CD4-positive, CD25-positive, alpha-beta regulatory T cell (primary cell): ENCODE measurements around the gene MEGF8. TPM values are rescaled to one million over a fixed set of nuclear protein-coding genes. Genes with fewer than 3 reads are reported as not detected.

Source experiments
- ATAC-seq, 2 donors: fragments of 150-1000 bp; cut with Tn5 transposase; one replicate each; pipeline ENCODE4 v1.10.0; 2021; ENCODE audit warnings: low read depth in 2 of 2, moderate number of reproducible peaks in 2 of 2, moderate library complexity in 1 of 2
- DNase-seq, 3 donors: peaks; one replicate each; pipeline versions ENCODE4 v3.0.0 to v3.0.0-alpha.2; 2012 to 2022; ENCODE audit warnings: mixed read lengths in 1 of 3
- H3K27ac ChIP-seq: one replicate; pipeline ENCODE4 v1.7.0; 2013; ENCODE audit warnings: mild to moderate bottlenecking, low read length; ENCODE audit not compliant: insufficient read depth, poor library complexity, severe bottlenecking
- H3K27me3 ChIP-seq: one replicate; pipeline ENCODE4 v1.7.0; 2013; ENCODE audit warnings: low read length; ENCODE audit not compliant: control insufficient read depth, insufficient read depth
- H3K36me3 ChIP-seq: one replicate; pipeline ENCODE4 v1.7.0; 2013; ENCODE audit warnings: mild to moderate bottlenecking, low read length, moderate library complexity; ENCODE audit not compliant: control insufficient read depth, insufficient read depth
- H3K4me1 ChIP-seq: 2 replicates; pipeline ENCODE4 v1.7.0; 2013; ENCODE audit warnings: mild to moderate bottlenecking, low read length; ENCODE audit not compliant: insufficient read depth, control insufficient read depth, poor library complexity, severe bottlenecking
- H3K4me3 ChIP-seq: one replicate; pipeline ENCODE4 v1.7.0; 2013; ENCODE audit warnings: low read depth, mild to moderate bottlenecking, low read length, moderate library complexity
- H3K9me3 ChIP-seq, 2 experiments: 1 replicate in 1 of 2; 2 replicates in 1 of 2; pipeline ENCODE4 v1.7.0; 2013; ENCODE audit warnings: low read length in 2 of 2, mild to moderate bottlenecking in 1 of 2, moderate library complexity in 1 of 2; ENCODE audit not compliant: control insufficient read depth in 2 of 2
- H3K27ac Mint-ChIP-seq, 3 donors: one replicate each; pipeline ENCODE4 v1.8.0; 2020 to 2022; ENCODE audit warnings: mild to moderate bottlenecking in 3 of 3, mixed read lengths in 3 of 3, moderate library complexity in 2 of 3
- H3K27me3 Mint-ChIP-seq: one replicate; pipeline ENCODE4 v1.8.0; 2022; ENCODE audit warnings: mild to moderate bottlenecking, mixed read lengths
- H3K36me3 Mint-ChIP-seq: one replicate; pipeline ENCODE4 v1.8.0; 2020; ENCODE audit warnings: mixed read lengths
- H3K4me1 Mint-ChIP-seq, 4 donors: one replicate each; pipeline ENCODE4 v1.8.0; 2020 to 2022; ENCODE audit warnings: mixed read lengths in 4 of 4, mild to moderate bottlenecking in 1 of 4
- H3K4me3 Mint-ChIP-seq, 4 donors: one replicate each; pipeline ENCODE4 v1.8.0; 2020 to 2022; ENCODE audit warnings: mild to moderate bottlenecking in 4 of 4, mixed read lengths in 4 of 4, moderate library complexity in 3 of 4
- H3K9me3 Mint-ChIP-seq, 7 donors: one replicate each; pipeline ENCODE4 v1.8.0; 2020 to 2022; ENCODE audit warnings: mixed read lengths in 7 of 7, mild to moderate bottlenecking in 3 of 7, moderate library complexity in 2 of 7
- polyA plus RNA-seq, 4 donors: library from polyadenylated mRNA; unstranded; fragments of 300-500 nt; fragmentation: Illumina TruSeq; gene quantifications; one replicate each; pipeline ENCODE4 v1.2.3, GENCODE V29; 2021
- total RNA-seq: library from RNA; stranded (reverse); gene quantifications from one replicate; pipeline ENCODE4 v1.2.3, GENCODE V29; 2022

MEGF8 gene
- total and polyA plus RNA-seq, 5 donors from 2014 or later = 0.18 to 6.5 (median 0.22) TPM

- no peaks in the 10 kb centered on the region for H3K27me3 ChIP-seq
- Mint-ChIP-seq H3K4me3 (no peak overlapping the region), H3K27me3 (no peaks in the 10 kb centered on the region)
These were observed 22.8 kb downstream of the MEGF8 start for GRCh38 chr19:42348211-42348610.

DNA sequence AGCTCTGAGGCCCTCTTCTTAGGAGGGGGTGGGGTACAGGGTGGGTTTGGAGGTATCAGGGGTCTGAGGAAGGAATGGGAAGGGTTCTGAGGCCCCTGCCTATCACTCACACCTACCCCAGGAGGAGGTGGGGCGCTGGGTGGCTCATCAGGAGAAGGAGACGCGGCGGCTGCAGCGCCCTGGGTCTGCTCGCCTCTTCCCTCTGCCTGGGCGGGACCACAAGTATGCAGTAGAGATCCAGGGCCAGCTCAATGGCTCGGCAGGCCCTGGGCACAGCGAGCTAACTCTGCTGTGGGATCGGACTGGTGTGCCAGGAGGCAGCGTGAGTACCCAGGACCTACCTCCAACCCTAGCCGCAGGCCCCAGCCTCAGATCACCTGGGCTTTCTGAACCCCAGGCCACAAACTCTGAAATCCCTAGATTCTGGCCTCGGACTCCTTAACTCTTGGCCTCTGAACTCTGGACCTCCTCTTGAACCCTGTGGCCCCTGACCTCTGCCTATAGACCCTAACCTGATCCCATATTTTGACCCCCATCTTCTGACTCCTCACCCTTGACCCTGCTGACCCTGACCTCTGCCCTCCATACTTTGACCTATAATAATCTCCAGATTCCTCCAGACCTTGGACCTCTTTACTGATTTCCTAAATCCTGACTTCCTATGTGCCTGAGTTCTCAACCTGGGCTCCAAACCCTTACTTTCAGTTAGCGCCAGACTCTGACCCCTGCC lies 24.1 kb downstream of the MEGF8 start:
- Histone ChIP-seq H3K4me3 (no peak overlapping the region), H3K27ac (no peak overlapping the region), H3K36me3 (no peaks in the 10 kb centered on the region), H3K27me3 (no peaks in the 10 kb centered on the region), H3K9me3 (no peaks in the 10 kb centered on the region), H3K4me1 (no peaks in the 10 kb centered on the region)
- DNase-seq = no peak
- Mint-ChIP-seq H3K36me3 (peaks cover 21% of the 10 kb centered on the region), H3K4me1 (peaks cover 0 to 6% (median 0%) of the 10 kb centered on the region in 4 donors), H3K4me3 (no peak overlapping the region), H3K27ac (peak overlapping the region in 1 of 3 donors; percentile 61), H3K27me3 (no peaks in the 10 kb centered on the region), H3K9me3 (no peaks in the 10 kb centered on the region)
- no peak for ATAC-seq

More at GRCh38 chr19:42348211-42348610, 22.8 kb downstream of the MEGF8 start:
- H3K9me3 ChIP-seq = no peaks in the 10 kb centered on the region
- Mint-ChIP-seq H3K9me3 (no peaks in the 10 kb centered on the region), H3K36me3 (peaks cover 17% of the 10 kb centered on the region), H3K4me1 (peaks cover 0 to 6% (median 0%) of the 10 kb centered on the region in 4 donors), H3K27ac (no peak overlapping the region)
- H3K27ac ChIP-seq = no peak overlapping the region
- H3K36me3 ChIP-seq = no peaks in the 10 kb centered on the region
- H3K4me3 ChIP-seq = no peak overlapping the region
- DNase-seq = no peak
- no peak for ATAC-seq
- H3K4me1 ChIP-seq = no peaks in the 10 kb centered on the region

- Mint-ChIP-seq H3K4me3 (no peak overlapping the region), H3K27me3 (no peaks in the 10 kb centered on the region), H3K27ac (no peak overlapping the region), H3K36me3 (peaks cover 13% of the 10 kb centered on the region), H3K9me3 (no peaks in the 10 kb centered on the region), H3K4me1 (peaks cover 0 to 6% (median 0%) of the 10 kb centered on the region in 4 donors)
- no peaks in the 10 kb centered on the region for H3K4me1 ChIP-seq
- no peak overlapping the region for H3K27ac ChIP-seq
- no peaks in the 10 kb centered on the region for H3K27me3 ChIP-seq
- DNase-seq (no peak), ATAC-seq (no peak)
- no peaks in the 10 kb centered on the region for H3K9me3 ChIP-seq
- no peaks in the 10 kb centered on the region for H3K36me3 ChIP-seq
- no peak overlapping the region for H3K4me3 ChIP-seq
These were observed 25.0 kb downstream of the MEGF8 start for GRCh38 chr19:42350417-42350816.

GRCh38 chr19:42351079-42351735 lies 25.8 kb downstream of the MEGF8 start:
- Mint-ChIP-seq H3K9me3 (no peaks in the 10 kb centered on the region), H3K4me1 (peaks cover 0 to 6% (median 0%) of the 10 kb centered on the region in 4 donors), H3K27me3 (no peaks in the 10 kb centered on the region), H3K4me3 (no peak overlapping the region), H3K36me3 (peaks cover 12% of the 10 kb centered on the region), H3K27ac (no peak overlapping the region)
- H3K27me3 ChIP-seq = no peaks in the 10 kb centered on the region
- no peaks in the 10 kb centered on the region for H3K36me3 ChIP-seq
- H3K27ac ChIP-seq = no peak overlapping the region
- H3K9me3 ChIP-seq = no peaks in the 10 kb centered on the region
- ATAC-seq (no peak), DNase-seq (no peak)
- H3K4me1 ChIP-seq = no peaks in the 10 kb centered on the region
- no peak overlapping the region for H3K4me3 ChIP-seq

- Histone ChIP-seq H3K27ac (no peak overlapping the region), H3K9me3 (no peaks in the 10 kb centered on the region), H3K36me3 (no peaks in the 10 kb centered on the region), H3K27me3 (no peaks in the 10 kb centered on the region), H3K4me3 (no peak overlapping the region), H3K4me1 (no peaks in the 10 kb centered on the region)
- H3K27me3 Mint-ChIP-seq = no peaks in the 10 kb centered on the region
- H3K36me3 Mint-ChIP-seq = peaks cover 12% of the 10 kb centered on the region
- H3K4me1 Mint-ChIP-seq = peaks cover 0 to 3% (median 0%) of the 10 kb centered on the region in 4 donors
- no peaks in the 10 kb centered on the region for H3K9me3 Mint-ChIP-seq
- no peak for ATAC-seq
- no peak for DNase-seq
- no peak overlapping the region for H3K27ac Mint-ChIP-seq
- no peak overlapping the region for H3K4me3 Mint-ChIP-seq
These were observed 27.1 kb downstream of the MEGF8 start for GRCh38 chr19:42352301-42353259.

- ATAC-seq (no peak), DNase-seq (no peak)
- Mint-ChIP-seq H3K4me3 (no peak overlapping the region), H3K27ac (peak overlapping the region in 1 of 3 donors; percentile 57), H3K27me3 (no peaks in the 10 kb centered on the region), H3K9me3 (no peaks in the 10 kb centered on the region), H3K4me1 (peaks cover 0 to 3% (median 0%) of the 10 kb centered on the region in 4 donors), H3K36me3 (peaks cover 12% of the 10 kb centered on the region)
- H3K9me3 ChIP-seq = no peaks in the 10 kb centered on the region
- H3K36me3 ChIP-seq = no peaks in the 10 kb centered on the region
- no peak overlapping the region for H3K27ac ChIP-seq
- H3K27me3 ChIP-seq = no peaks in the 10 kb centered on the region
- no peak overlapping the region for H3K4me3 ChIP-seq
- no peaks in the 10 kb centered on the region for H3K4me1 ChIP-seq
These were observed 28.0 kb downstream of the MEGF8 start for GRCh38 chr19:42353341-42354015.

- Histone ChIP-seq H3K4me3 (no peak overlapping the region), H3K27ac (no peak overlapping the region), H3K9me3 (no peaks in the 10 kb centered on the region), H3K4me1 (no peaks in the 10 kb centered on the region), H3K27me3 (no peaks in the 10 kb centered on the region), H3K36me3 (no peaks in the 10 kb centered on the region)
- no peak overlapping the region for H3K4me3 Mint-ChIP-seq
- H3K27ac Mint-ChIP-seq = no peak overlapping the region
- H3K4me1 Mint-ChIP-seq = peaks cover 0 to 3% (median 0%) of the 10 kb centered on the region in 4 donors
- ATAC-seq = no peak
- H3K36me3 Mint-ChIP-seq = peaks cover 13% of the 10 kb centered on the region
- DNase-seq = no peak
- H3K27me3 Mint-ChIP-seq = no peaks in the 10 kb centered on the region
- no peaks in the 10 kb centered on the region for H3K9me3 Mint-ChIP-seq
These were observed 30.5 kb downstream of the MEGF8 start for GRCh38 chr19:42355896-42356295.
